22Rv1 (cell line): ENCODE measurements around the gene KAZN.

Experiments used
- H3K27ac ChIP-seq: fragments of 450-650 bp; 2 replicates; pipeline ENCODE4 v1.5.1; 2017
- CTCF ChIP-seq: fragments of 450-650 bp; IDR thresholded peaks from 2 replicates; pipeline ENCODE4 v1.5.1; 2017; ENCODE audit warnings: mild to moderate bottlenecking
- ZFX ChIP-seq: fragments of 450-650 bp; IDR thresholded peaks from 2 replicates; pipeline ENCODE4 v1.6.1; 2017; ENCODE audit warnings: antibody characterized with exemption, borderline replicate concordance

The KAZN gene

GRCh38 chr1:15051882-15052528 is 453.5 kb downstream of the KAZN start:
- no peak overlapping the region for H3K27ac ChIP-seq
- no peak for TF ChIP-seq CTCF
- TF ChIP-seq ZFX: no peak

- H3K27ac ChIP-seq: no peak overlapping the region
- TF ChIP-seq ZFX (no peak), CTCF (no peak)
These were observed 454.7 kb downstream of the KAZN start for GRCh38 chr1:15053153-15053552.

DNA sequence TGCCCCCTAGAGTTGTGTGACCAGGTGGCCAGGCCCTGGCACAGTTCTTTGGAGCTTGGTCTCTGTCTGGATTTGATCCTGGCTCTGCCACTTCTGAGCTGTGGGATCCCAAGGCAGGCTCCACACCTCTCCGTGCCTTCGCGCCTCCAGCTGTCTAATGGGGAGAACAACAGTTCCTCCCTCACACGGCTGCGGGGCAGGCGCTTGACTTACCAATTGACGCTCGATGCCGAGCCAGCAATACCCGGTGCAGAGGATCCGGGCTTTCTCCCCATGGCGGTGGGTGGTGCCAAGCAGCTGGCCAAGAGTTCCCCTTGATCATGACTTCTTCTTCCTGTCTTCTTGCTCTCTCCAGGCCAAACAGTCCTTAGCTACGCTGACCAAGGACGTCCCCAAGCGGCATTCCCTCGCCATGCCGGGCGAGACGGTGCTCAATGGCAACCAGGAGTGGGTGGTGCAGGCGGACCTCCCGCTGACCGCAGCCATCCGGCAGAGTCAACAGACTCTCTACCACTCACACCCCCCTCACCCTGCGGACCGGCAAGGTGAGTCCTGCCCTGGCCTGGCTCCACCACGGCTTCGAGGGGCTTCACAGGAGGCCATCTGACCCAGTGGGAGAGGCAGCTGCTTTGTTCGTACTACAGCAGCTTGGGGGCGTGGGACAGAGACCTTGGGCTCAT is 457.4 kb downstream of the KAZN start:
- TF ChIP-seq CTCF (no peak), ZFX (no peak)
- no peak overlapping the region for H3K27ac ChIP-seq

- TF ChIP-seq CTCF (no peak), ZFX (no peak)
- no peak overlapping the region for H3K27ac ChIP-seq
These were observed 458.2 kb downstream of the KAZN start for GRCh38 chr1:15056515-15057285.

- no peak overlapping the region for H3K27ac ChIP-seq
- TF ChIP-seq ZFX: no peak
- TF ChIP-seq CTCF: no peak
These were observed 459.3 kb downstream of the KAZN start for GRCh38 chr1:15057834-15058233.

DNA sequence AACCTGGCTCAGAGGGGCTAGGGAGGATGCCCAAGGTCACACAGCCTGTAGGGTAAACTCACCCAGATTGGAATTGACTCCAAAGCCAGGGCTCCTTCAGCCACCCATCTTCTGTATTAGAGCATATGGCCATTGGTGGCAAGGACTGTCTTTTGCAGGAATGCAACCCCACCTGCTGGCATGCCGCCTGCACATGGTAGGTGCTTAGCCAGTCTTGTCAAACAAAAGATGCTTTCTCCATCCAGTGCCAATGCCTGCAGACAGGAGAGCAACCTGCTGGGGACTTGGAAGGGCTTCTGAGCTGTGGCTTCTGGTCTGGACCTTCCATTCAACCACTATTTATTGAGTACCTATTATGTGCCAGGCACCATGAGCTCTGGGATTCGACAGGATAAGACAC is 459.8 kb downstream of the KAZN start:
- H3K27ac ChIP-seq: no peak overlapping the region
- TF ChIP-seq CTCF: no peak
- no peak for TF ChIP-seq ZFX

GRCh38 chr1:15060104-15060503 is 461.6 kb downstream of the KAZN start:
- no peak overlapping the region for H3K27ac ChIP-seq
- TF ChIP-seq ZFX (no peak), CTCF (no peak)
